ENCODE results near the gene RCBTB2.
"Not testable (repeated sequence)": the region's sequence is repeated elsewhere in the genome, so short reads cannot be mapped to it uniquely, and the experiment has no call there.

Gene RCBTB2

DNA sequence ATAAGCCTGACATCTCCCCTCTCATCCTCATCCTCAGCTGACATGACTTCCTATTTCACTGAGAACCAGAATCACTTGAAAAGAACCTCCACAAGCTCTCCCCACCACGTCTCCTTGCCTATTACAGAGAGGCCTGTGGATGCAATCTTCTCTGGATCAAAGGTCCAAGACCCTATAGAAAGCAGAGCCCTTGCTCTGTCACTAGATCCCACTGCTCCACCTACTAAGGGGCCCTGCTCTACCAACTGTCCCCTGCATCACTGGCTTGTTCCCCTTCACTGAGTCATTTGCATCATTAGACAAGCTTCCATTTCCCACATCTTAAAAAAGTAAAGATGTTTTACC, 40.8 kb downstream of the RCBTB2 start:
- no peak for DNase-seq

DNA sequence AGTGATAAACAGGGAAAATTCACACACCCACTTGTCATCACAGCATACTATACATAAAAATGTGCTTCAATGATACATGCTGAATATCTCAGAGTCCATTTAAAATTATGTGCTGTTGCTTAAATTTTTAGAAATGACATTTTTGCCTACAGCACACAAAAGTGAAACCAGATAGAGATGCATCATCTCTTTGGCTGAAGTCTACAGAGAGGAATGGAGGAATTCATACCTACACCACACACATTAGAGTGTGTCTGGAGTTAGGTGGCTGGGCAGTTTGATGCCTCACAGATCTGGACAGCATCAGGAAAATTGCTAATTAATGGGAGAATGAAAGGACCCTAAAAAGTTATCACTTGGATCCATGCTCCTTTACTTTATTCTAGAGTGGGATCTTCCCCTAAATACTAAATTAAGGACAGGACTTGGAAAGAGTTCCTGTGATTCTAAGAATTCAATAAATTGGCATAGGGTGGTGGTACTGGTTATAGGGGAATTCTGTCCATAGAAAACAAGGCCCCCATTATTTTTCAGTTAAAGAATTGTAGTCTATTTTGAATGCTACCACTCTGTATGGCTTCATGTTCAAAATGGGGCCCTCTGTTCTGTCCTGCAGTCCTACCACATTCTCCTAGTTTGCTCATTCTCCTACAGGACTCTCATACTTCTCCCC, 41.3 kb downstream of the RCBTB2 start:
- no peak for DNase-seq

DNA sequence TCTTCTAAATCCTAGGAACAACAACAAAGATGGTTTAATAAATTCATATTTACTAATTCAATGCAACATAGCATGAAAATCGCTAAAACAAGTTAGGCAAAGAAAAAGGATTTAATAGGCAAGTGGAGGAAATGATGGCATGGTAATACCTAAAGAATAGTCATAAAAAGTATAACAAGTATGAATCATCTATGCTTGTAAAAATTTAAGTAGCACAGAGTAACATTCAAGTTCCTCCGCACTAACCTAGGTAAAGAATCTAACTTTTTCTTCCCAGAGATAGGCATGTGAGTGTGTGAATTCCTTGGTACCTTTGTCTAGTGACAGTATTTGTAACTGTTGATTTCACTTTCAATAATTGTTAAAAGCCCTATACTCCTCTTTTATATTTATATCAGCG, 42.6 kb downstream of the RCBTB2 start:
- no peak for DNase-seq

DNA sequence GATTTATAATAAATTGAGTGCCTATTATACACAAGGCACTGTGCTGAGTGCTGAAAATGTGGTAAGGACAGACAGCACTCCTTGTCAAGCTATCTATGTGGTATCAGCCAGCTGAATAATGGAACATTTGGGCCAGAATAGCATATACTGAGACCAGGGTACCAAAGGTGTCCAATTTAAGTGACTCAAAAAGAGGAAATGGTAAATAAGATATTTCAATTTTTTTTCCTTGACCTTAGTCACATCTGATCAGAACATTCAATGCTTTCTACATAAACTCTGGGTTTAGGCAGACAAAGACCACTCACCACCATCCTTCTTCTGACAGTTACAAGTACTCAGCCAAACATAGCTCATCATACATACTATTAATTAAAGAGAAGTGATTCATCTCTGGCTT, 43.2 kb downstream of the RCBTB2 start:
- DNase-seq, result no peak

DNA sequence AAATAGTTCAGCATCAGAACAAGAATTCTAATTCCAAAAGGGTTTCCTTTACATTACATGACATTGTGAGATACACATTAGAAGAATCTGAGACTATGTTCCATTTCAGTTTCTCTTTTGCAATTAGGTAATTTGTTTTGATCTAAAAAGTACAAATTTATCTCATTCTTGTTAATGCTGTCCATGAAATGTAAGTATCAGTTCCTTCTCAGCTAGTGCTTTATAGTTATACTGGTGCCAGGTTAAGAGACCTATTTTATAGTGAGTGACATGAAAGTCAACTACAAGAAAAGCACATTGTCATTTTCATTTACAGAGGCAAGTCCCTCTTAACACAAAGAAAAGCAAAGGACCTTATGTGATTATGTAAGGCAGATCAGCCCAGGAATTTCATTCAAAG, 43.9 kb downstream of the RCBTB2 start:
- no peak for DNase-seq

DNA sequence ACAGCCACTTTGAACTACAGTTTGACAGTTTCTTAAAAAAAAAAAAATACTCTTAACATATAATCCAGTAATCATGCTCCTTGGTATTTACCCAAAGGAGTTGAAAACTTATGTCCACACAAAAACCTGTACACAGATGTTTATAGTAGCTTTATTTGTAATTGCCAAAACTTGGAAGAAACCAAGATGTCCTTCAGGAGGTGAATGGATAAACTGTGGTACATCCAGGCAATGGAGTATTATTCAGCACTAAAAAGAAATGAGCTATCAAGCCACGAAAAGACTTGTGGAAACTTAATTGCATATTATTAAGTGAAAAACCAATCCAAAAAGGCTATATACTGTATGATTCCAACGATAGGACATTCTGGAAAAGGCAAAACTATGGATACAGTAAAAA, 44.9 kb downstream of the RCBTB2 start:
- DNase-seq, result no peak

DNA sequence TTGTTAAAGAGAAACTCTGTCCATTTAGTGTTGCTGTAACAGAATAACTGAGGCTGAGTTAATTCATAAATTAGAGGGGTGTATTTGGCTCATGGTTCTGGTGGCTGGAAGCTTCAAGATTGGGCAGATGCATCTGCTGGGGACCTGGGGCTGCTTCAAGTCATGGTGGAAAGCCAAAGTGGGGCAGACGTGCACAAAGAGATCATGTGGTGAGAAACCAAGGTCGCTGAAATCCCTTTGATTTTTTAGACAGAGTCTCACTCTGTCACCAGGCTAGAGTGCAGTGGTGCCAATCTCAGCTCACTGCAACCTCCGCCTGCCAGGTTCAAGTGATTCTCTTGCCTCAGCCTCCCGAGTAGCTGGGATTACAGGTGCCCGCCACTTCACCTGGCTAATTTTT, 46.0 kb downstream of the RCBTB2 start:
- DNase-seq, result no peak

DNA sequence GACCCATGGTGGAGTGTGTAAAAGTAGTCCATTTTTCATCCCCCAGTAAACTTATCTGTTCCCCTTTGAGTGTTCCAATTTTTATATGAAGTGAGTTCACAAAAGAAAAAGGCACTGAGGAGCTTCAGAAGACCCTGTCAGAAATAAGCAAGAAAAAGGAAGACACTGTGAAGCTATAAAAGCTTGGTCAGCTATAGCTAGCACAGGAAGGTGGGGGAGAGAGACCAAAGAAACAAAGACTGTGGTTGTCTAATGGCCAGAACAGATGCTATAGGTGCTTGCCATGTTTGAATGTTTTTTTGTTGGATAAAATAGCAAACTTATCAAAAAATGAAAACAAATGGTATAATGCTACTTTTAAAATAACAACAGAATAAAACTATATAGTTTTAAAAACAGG, 46.5 kb downstream of the RCBTB2 start:
- no peak for DNase-seq

DNA sequence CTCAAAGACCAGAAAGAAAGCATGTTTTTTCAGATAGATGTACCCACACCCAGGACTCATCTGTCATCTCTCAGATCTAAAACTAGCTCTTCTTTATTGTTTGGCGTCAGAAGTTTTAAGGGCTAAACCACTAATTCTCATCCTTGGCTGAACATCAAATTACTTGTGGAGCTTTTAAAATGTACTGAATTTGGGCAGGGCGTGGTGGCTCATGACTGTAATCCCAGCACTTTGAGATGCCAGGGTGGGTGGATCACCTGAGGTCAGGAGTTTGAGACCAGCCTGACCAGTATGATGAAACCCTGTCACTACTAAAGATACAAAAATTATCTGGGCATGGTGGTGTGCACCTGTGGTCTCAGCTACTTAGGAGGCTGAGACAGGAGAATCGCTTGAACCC, 47.4 kb downstream of the RCBTB2 start:
- DNase-seq, result no peak

DNA sequence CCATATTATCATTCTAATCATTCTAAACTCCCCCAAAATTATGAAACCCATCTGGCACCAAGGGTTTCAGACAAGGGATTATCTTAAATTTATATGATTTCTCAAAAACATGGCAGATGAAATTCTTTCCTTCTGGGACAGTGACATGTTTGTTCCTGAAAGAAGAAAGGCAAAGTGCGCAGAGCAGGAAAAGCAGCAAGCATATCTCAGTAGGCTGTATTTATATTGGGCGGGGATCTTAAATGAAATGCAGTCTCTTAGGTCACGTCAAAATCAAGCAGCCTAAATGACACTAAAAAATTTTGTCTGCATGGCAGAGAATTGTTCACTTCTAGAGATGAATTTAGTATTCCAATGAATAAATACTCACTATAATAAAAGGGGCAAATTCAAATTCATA, 49.3 kb downstream of the RCBTB2 start:
- DNase-seq, result no peak

DNA sequence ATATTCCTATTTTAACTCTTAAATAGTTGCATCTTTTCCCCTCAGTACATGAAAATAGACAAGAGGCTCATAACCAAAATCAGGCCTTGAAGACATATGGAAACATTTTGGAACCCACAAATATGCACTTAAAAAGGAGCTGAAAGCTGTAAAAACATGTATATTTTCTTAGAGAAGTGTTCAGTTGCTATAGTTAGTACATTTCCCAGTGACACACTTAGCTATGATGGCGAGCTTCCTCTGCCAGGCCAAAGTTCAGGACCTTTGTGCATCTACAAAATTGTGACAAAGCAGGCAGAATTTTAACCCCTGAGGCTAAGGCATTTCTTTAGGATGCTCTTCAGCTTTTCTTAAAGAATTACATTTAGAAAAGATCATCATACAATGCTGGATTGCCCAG, 54.5 kb downstream of the RCBTB2 start:
- no peak for DNase-seq

DNA sequence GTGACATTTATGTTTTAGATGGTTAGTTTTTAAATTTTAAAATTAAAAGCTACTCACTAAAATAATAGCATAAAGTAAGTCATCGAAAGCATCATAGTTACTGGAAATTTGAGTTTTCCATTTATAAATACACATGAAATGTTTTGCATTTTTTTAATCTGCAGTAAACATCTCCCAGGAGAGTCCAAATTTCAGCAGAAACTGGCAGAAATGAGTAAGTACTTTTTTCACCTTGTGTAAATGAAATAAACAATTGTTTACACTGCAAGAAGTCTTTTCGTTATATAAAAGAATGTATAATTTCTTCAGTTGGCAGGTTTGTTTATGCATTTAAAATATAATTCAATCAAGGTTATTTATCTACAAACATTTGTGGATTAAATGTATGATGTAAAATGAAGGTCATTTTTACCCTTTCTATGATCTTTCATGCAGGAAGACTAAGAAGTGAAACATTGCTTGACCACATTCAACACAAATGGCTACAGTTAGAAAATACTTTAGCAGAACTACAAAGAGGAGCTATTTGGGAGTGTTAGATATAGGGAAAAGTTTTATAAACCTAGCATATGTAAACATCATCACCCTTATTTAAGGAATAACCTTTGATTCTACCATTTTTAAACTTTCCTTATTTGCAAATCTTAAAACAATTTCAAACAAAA, 55.6 kb downstream of the RCBTB2 start:
- no peak for DNase-seq

DNA sequence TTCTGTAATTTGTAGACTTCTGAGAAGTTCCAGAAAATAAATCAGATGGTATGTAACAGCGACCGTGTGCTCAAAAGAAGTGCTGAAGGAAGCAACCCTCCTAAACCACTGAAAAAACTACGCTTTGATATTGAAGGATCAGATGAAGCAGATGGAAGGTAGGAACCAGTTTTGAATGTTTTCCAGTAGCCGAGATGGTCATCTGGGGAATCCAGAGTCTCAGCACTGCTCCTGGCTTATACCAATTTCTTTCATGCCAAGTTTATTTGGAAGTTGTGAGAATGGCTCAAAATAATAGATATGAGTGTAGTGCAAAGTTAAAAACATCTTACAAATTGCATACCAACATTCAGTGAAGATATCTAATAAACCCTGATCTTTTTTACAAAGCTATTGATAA, 56.2 kb downstream of the RCBTB2 start:
- no peak for DNase-seq

DNA sequence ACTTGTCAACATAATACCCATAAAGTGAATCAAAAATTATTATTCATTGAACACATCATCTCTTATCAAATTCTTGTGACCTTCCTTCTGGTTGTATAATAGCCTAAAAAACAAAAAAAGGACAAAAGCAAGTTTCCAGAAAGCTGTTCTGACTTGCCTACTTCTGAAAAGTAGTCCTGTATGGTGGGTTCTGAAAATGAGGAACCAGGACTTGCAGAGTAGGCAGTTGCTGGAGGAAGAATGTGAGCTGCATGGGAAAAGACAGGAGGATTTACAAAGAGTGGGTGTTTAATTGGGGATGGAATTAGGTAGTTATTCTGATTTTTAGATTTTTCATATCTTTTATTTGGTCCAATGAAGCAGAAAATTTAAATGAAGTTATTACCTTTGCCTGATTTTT, 56.7 kb downstream of the RCBTB2 start:
- no peak for DNase-seq

DNA sequence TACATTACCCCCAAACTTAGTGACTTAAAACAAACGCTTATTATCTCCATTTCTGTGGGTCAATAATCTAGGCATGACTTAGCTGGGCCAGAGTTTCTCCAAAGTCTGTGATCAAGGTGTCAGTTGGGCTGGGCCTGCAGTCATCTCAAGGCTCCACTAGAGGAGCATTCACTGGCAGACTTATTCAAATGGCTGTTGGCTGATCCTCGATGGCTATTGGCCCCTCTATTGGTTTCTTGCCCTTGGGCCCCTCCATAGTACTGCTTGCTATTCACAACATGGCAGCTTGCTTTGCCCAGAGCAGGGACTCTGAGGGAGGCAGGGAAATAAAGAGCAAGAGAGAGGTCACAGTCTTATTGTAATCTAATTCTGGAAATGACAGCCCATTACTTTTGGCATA, 57.6 kb downstream of the RCBTB2 start:
- DNase-seq, result no peak

DNA sequence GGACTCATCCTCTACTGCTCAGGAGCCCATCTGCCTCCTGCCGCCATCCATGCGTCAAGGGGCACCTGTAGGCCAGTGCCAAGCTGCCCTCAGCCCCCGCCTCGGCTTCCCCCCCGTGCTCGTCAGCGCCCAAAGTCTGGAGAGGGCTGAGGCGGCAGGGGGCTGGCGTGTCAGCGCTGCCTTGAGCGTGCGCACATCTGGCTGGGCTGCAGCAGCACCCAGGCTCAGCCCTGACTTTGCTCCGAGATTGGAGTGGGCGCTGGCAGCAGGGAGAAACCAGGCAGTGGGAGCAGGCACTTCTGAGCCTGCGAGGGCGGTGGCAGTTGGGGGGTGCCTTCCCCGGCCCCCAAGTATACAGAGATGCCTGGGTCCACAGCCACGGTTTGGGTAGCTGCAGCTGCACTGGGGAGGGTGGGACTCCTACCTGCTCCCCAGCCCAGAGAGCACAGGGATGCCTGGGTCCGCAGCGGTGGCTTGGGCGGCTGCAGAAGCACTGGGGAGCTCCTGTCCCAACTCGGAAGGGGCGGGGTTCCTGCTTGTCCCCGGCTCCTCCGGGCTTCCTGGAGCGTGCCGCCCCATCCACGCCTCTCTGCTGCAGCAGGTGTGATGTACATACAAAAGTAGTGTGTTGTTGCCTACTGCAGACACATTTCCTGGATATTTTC, 75.2 kb downstream of the RCBTB2 start:
- DNase-seq, result no peak

DNA sequence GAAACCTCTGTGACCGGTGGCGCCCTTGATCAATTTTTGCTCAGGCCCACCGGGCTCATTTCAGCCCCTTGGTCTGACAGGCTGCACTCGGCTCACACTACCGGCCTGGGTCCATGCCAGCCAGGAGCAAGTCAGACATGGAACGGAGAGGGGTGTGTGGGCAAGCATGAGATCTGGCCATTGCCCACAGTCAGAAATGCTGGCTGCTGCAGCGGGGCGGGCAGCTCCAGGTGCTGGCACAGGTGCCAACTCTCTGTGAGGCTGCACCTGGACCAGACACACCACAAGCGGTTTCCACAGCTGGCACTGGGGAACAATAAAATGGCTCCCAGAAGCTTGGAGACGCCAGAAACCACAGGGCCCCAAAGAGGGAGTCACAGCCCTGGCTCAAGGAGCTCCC, 76.3 kb downstream of the RCBTB2 start:
- no peak for DNase-seq

DNA sequence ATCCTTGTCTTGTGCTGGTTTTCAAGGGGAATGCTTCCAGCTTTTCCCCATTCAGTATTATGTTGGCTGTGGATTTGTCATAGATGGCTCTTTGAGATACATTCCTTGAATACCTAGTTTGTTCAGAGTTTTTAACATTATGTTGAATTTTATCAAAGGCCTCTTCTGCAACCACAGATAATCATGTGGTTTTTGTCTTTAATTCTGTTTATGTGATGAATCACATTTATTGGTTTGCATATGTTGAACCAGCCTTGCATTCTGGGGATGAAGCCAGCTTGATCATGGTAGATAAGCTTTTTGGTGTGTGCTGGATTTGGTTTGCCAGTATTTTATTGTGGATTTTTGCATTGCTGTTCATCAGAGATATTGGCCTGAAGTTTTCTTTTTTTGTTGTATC, 81.7 kb downstream of the RCBTB2 start:
- DNase-seq, result not testable (repeated sequence)

DNA sequence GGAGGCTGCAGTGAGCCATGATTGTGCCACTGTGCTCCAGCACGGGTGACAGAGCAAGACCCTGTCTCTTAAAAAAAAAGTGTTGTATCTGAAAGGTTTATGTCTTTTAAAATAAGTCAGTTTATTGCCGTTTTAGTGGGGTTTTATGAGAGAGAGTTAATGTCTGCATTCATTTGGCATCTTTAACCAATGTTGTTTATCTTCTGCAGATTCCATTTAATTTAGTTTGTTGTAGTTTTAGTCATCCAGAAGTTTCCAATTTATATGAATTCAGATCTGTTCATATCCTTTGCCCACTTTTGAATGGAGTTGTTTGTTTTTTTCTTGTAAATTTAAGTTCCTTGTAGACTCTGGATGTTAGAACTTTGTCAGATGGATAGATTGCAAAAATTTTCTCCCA, 83.2 kb downstream of the RCBTB2 start:
- DNase-seq, result no peak

DNA sequence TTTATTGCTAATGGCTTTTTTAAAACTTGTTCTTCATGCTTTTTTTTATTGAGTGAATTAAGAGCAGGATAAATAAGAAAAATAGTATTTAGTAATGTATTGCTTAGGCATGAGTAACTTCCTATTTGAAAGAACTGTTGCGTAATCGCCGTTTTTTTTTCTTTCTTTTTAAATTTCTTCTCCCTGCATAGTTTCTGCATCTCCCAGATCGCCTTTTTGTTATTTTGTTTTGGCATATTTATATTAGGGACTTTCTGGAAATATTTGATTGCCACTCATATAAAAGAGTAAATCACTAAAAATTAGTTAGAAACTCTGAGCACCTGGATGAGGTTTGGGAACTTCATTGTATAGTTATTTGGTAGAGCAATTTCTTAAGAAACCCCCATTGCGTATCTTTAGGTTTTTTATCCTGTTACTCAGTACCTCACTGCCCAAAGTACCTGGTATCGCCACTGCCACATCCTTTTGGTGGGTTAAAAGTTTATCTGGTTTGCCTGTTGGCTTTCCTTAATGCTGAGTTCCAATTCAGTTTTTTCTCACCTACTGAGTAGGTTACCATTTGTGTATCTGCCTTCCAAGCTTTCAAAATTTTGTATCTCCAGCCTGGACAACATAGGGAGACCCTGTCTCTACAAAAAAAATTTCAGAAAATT, 83.8 kb downstream of the RCBTB2 start:
- no peak for DNase-seq

DNA sequence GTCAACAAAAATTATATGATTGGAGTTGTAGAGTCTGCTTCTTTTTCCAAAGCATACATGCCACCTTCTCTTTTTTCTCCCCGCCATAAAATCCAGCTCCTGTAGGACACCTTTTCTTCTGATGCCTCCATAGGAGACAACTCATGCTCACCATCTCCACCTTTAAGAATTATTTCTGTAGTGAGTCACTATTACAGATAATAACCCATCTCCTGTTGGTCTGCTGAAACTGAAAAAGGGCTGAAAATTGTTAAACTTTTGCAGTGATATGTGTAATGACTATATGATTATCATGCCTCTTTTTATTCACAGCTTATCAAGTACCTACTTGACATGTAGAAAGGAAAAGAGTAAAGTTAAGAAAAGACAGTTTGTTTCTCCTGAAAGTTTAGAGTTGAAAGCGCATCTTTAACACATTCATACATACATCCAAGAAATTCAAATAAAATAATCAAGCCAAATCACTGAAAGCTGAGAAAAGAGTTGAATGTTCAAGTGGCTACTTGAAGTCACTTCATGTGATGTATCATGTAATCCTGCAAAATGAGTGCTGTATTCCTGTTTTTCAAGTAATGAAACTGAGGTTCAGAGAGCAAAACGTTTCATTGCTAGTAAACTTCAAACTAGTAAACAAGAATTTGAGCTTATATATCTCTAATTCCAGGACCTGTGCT, 84.5 kb downstream of the RCBTB2 start:
- no peak for DNase-seq

DNA sequence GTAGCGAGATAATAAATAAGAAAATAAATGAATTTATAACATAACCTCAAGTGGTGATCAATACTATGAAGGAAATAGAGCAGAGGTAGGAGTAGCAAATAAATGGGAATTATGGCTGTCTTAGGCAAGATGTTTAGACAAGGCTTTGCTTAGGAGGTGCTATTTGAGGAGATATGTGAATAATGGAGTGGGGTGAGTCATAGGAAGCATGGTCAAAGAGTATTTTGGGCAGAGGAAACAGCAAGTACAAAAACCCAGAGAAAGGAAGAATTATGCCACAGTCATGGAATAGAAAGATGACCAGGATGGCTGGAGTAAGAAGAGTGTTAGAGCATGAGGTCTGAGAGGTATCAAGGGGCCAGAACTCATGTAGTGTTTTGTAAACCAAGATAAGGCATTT, 86.4 kb downstream of the RCBTB2 start:
- no peak for DNase-seq

DNA sequence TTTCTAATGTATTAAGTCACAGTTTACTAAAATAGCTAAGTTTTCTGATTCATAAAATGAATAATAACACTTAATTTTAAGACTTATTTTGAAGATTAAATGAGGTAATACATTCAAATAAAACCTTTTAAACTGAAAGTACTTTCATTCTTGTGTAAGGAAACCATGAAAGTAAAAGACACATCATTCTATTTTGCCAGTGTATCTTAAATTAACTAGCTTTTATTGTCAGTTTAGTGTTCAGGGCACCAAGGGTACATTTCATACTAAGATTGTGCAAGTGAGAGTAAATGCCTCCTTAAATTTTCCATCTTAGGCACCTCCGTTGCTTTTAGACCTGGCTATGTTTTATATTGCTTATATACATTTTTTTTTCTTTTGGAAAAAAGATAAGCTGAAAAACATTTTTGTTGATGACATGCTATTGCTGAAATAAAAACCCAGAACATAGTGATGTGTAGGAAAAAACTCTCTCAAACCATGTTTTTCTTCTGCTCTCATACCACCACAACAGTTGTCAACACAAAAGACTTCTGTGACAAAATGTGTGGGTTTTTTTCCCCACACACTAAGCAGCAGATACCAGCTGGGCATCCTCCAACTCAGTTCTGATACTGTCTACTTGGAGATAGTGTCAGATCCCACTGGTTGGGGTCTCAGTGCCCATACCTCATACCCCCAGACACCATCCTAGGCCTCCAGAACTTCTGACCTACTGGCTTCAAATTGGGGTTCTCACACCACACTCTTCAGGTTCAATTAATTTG, 89.3 kb downstream of the RCBTB2 start:
- no peak for DNase-seq

Measured in effector CD8-positive, alpha-beta T cell (primary cell).